Mesenchymal stem cell (in vitro differentiated cells and primary cell): ENCODE measurements around the gene NOC4L.

Experiments
- DNase-seq: peaks from one replicate; pipeline ENCODE4 v3.0.0-alpha.2; 2013
- H2AFZ ChIP-seq: one replicate; pipeline ENCODE4 v1.6.1; 2013; ENCODE audit warnings: low read depth, mild to moderate bottlenecking, control low read depth, inconsistent platforms, low read length, moderate library complexity
- H2AK5ac ChIP-seq: 2 replicates; pipeline ENCODE4 v1.6.1; 2013; ENCODE audit warnings: low read length, moderate library complexity, mild to moderate bottlenecking, inconsistent platforms; ENCODE audit not compliant: severe bottlenecking
- H2BK120ac ChIP-seq: one replicate; pipeline ENCODE4 v1.6.1; 2013; ENCODE audit warnings: low read depth, mild to moderate bottlenecking, inconsistent platforms, low read length, moderate library complexity
- H2BK12ac ChIP-seq, 2 experiments: one replicate each; pipeline ENCODE4 v1.6.1; 2013; ENCODE audit warnings: inconsistent platforms in 2 of 2, low read length in 2 of 2, mild to moderate bottlenecking in 2 of 2, moderate library complexity in 2 of 2, control low read depth in 1 of 2
- H2BK15ac ChIP-seq: one replicate; pipeline ENCODE4 v1.6.1; 2013; ENCODE audit warnings: mild to moderate bottlenecking, low read depth, inconsistent platforms; ENCODE audit not compliant: poor library complexity, severe bottlenecking
- H2BK5ac ChIP-seq: 2 replicates; pipeline ENCODE4 v1.6.1; 2013; ENCODE audit warnings: low read depth, mild to moderate bottlenecking, low read length, control low read depth, inconsistent platforms; ENCODE audit not compliant: poor library complexity, severe bottlenecking
- H3K14ac ChIP-seq, 2 experiments: one replicate each; pipeline ENCODE4 v1.6.1; 2013; ENCODE audit warnings: inconsistent platforms in 2 of 2, low read length in 2 of 2, control low read depth in 1 of 2, mild to moderate bottlenecking in 1 of 2, moderate library complexity in 1 of 2
- H3K18ac ChIP-seq, 2 experiments: one replicate each; pipeline ENCODE4 v1.6.1; 2013; ENCODE audit warnings: inconsistent platforms in 2 of 2, low read length in 2 of 2, control low read depth in 1 of 2, low read depth in 1 of 2, mild to moderate bottlenecking in 1 of 2
- H3K23ac ChIP-seq, 2 experiments: one replicate each; pipeline ENCODE4 v1.6.1; 2013; ENCODE audit warnings: inconsistent platforms in 2 of 2, low read length in 2 of 2, mild to moderate bottlenecking in 2 of 2, moderate library complexity in 2 of 2, control low read depth in 1 of 2
- H3K27ac ChIP-seq: 2 replicates; pipeline ENCODE4 v1.5.1; 2013; ENCODE audit warnings: mild to moderate bottlenecking, moderate library complexity, low read length, control low read depth, inconsistent platforms; ENCODE audit not compliant: poor library complexity, severe bottlenecking
- H3K27me3 ChIP-seq, 2 experiments: 2 replicates each; pipeline versions ENCODE4 v1.6.1 to v1.7.0; 2013; ENCODE audit warnings: low read length in 2 of 2, mild to moderate bottlenecking in 2 of 2, moderate library complexity in 2 of 2, control low read depth in 1 of 2, inconsistent platforms in 1 of 2; ENCODE audit not compliant: control insufficient read depth in 1 of 2, insufficient read depth in 1 of 2
- H3K36me3 ChIP-seq, 2 experiments: 2 replicates each; pipeline versions ENCODE4 v1.6.1 to v1.7.0; 2013; ENCODE audit warnings: low read length in 2 of 2, control low read depth in 1 of 2, inconsistent platforms in 1 of 2, low read depth in 1 of 2, mild to moderate bottlenecking in 1 of 2; ENCODE audit not compliant: insufficient read depth in 2 of 2, control insufficient read depth in 1 of 2
- H3K4ac ChIP-seq, 2 experiments: one replicate each; pipeline ENCODE4 v1.6.1; 2013; ENCODE audit warnings: inconsistent platforms in 2 of 2, low read length in 2 of 2, mild to moderate bottlenecking in 2 of 2, moderate library complexity in 2 of 2, control low read depth in 1 of 2, low read depth in 1 of 2
- H3K4me1 ChIP-seq: 2 replicates; pipeline ENCODE4 v1.6.1; 2013; ENCODE audit warnings: low read depth, low read length, control low read depth; ENCODE audit not compliant: control insufficient read depth, insufficient read depth
- H3K4me2 ChIP-seq: 2 replicates; pipeline ENCODE4 v1.6.1; 2013; ENCODE audit warnings: low read length, mild to moderate bottlenecking, inconsistent platforms; ENCODE audit not compliant: poor library complexity, severe bottlenecking
- H3K4me3 ChIP-seq, 2 experiments: 2 replicates each; pipeline versions ENCODE4 v1.5.1 to v1.7.0; 2013; ENCODE audit warnings: low read length in 2 of 2, mild to moderate bottlenecking in 2 of 2, control low read depth in 1 of 2, low read depth in 1 of 2; ENCODE audit not compliant: insufficient read depth in 1 of 2
- H3K79me1 ChIP-seq: replicated peaks from 2 replicates; pipeline ENCODE4 v1.6.1; 2013; ENCODE audit warnings: mild to moderate bottlenecking, control low read depth, low read length, inconsistent platforms; ENCODE audit not compliant: poor library complexity, severe bottlenecking
- H3K9ac ChIP-seq: 2 replicates; pipeline ENCODE4 v1.7.0; 2013; ENCODE audit warnings: mild to moderate bottlenecking, low read length, moderate library complexity
- H3K9me3 ChIP-seq: 2 replicates; pipeline ENCODE4 v1.7.0; 2013; ENCODE audit warnings: mild to moderate bottlenecking, low read length; ENCODE audit not compliant: control insufficient read depth
- H4K8ac ChIP-seq: one replicate; pipeline ENCODE4 v1.6.1; 2013; ENCODE audit warnings: inconsistent platforms, mild to moderate bottlenecking, low read length, moderate library complexity
- H4K91ac ChIP-seq: one replicate; pipeline ENCODE4 v1.6.1; 2013; ENCODE audit warnings: mild to moderate bottlenecking, low read length, inconsistent platforms
- WGBS: methylation state at CpG from one replicate; pipeline ENCODE4 v1.1.7; 2013; ENCODE audit warnings: mixed read lengths; 5-methylcytosine and 5-hydroxymethylcytosine counted together

NOC4L gene

DNA sequence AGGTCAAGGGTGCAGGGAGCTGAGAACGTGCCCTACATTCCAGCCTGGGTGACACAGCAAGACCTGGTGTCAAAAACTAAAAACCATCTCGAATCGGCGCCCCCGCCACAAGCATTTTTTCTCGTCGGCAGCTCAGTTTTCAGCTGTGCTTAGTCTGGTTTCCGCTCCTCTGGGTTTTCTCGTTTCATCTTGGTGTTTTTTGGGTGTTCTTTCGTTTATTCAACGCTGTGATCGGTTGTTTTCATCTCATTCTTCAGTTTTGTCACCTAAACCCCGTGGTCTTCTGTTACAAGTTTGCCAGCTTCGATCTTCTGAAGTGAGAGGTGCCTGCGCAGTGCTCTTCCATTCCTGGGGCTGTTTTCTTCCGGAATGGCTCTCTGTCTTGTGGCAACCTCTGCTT lies 41.4 kb downstream of the NOC4L start:
- peaks cover 17 to 73% of the 10 kb centered on the region in 2 experiments for H3K27me3 ChIP-seq
- H3K14ac ChIP-seq, result no peak overlapping the region
- no peak overlapping the region for H2BK5ac ChIP-seq
- no peak overlapping the region for H3K4ac ChIP-seq
- no peak overlapping the region for H4K91ac ChIP-seq
- H2BK15ac ChIP-seq, result no peak overlapping the region
- no peak overlapping the region for H2BK120ac ChIP-seq
- no peak overlapping the region for H3K23ac ChIP-seq
- DNase-seq, result no peak
- no peak overlapping the region for H3K4me3 ChIP-seq
- H4K8ac ChIP-seq, result no peak overlapping the region
- H3K18ac ChIP-seq, result no peak overlapping the region
- no peak overlapping the region for H2AK5ac ChIP-seq
- no peak overlapping the region for H2AFZ ChIP-seq
- H3K4me2 ChIP-seq, result no peak overlapping the region
- H3K9ac ChIP-seq, result no peak overlapping the region
- H3K36me3 ChIP-seq, result no peaks in the 10 kb centered on the region
- no peak overlapping the region for H3K27ac ChIP-seq
- WGBS, result 78% methylated on average over 16 of the region's 16 CpGs
- no peaks in the 10 kb centered on the region for H3K79me1 ChIP-seq
- H3K4me1 ChIP-seq, result peaks cover 10% of the 10 kb centered on the region
- no peak overlapping the region for H2BK12ac ChIP-seq
- no peaks in the 10 kb centered on the region for H3K9me3 ChIP-seq

- no peak overlapping the region for H2BK5ac ChIP-seq
- no peak overlapping the region for H3K23ac ChIP-seq
- no peaks in the 10 kb centered on the region for H3K79me1 ChIP-seq
- no peak for DNase-seq
- no peak overlapping the region for H2AFZ ChIP-seq
- H3K4me2 ChIP-seq, result no peak overlapping the region
- no peak overlapping the region for H2BK15ac ChIP-seq
- no peak overlapping the region for H3K14ac ChIP-seq
- H2AK5ac ChIP-seq, result no peak overlapping the region
- H3K4ac ChIP-seq, result no peak overlapping the region
- H3K27me3 ChIP-seq, result peaks cover 17 to 71% of the 10 kb centered on the region in 2 experiments
- no peak overlapping the region for H4K8ac ChIP-seq
- peaks cover 12% of the 10 kb centered on the region for H3K4me1 ChIP-seq
- WGBS, result 77% methylated on average over 24 of the region's 24 CpGs
- H4K91ac ChIP-seq, result no peak overlapping the region
- no peak overlapping the region for H3K27ac ChIP-seq
- H3K9me3 ChIP-seq, result no peaks in the 10 kb centered on the region
- H3K36me3 ChIP-seq, result no peaks in the 10 kb centered on the region
- no peak overlapping the region for H3K4me3 ChIP-seq
- H2BK12ac ChIP-seq, result no peak overlapping the region
- no peak overlapping the region for H3K9ac ChIP-seq
- no peak overlapping the region for H3K18ac ChIP-seq
- no peak overlapping the region for H2BK120ac ChIP-seq
Measured at GRCh38 chr12:132186208-132186856, 42.1 kb downstream of the NOC4L start.

- Histone ChIP-seq H3K9ac (no peak overlapping the region), H2AK5ac (no peak overlapping the region), H2BK120ac (no peak overlapping the region), H3K27me3 (peaks cover 17 to 76% of the 10 kb centered on the region in 2 experiments), H3K4ac (no peak overlapping the region), H3K23ac (no peak overlapping the region), H4K91ac (no peak overlapping the region), H3K9me3 (no peaks in the 10 kb centered on the region), H2AFZ (no peak overlapping the region), H4K8ac (no peak overlapping the region), H3K4me2 (no peak overlapping the region), H3K4me1 (peaks cover 12% of the 10 kb centered on the region), H2BK5ac (no peak overlapping the region), H3K18ac (no peak overlapping the region), H2BK15ac (no peak overlapping the region), H3K27ac (no peak overlapping the region), H3K14ac (no peak overlapping the region), H3K79me1 (no peaks in the 10 kb centered on the region), H2BK12ac (no peak overlapping the region), H3K4me3 (no peak overlapping the region), H3K36me3 (no peaks in the 10 kb centered on the region)
- WGBS, result 91% methylated on average over 39 of the region's 39 CpGs
- no peak for DNase-seq
Measured at GRCh38 chr12:132186857-132187620, 42.8 kb downstream of the NOC4L start.

DNA sequence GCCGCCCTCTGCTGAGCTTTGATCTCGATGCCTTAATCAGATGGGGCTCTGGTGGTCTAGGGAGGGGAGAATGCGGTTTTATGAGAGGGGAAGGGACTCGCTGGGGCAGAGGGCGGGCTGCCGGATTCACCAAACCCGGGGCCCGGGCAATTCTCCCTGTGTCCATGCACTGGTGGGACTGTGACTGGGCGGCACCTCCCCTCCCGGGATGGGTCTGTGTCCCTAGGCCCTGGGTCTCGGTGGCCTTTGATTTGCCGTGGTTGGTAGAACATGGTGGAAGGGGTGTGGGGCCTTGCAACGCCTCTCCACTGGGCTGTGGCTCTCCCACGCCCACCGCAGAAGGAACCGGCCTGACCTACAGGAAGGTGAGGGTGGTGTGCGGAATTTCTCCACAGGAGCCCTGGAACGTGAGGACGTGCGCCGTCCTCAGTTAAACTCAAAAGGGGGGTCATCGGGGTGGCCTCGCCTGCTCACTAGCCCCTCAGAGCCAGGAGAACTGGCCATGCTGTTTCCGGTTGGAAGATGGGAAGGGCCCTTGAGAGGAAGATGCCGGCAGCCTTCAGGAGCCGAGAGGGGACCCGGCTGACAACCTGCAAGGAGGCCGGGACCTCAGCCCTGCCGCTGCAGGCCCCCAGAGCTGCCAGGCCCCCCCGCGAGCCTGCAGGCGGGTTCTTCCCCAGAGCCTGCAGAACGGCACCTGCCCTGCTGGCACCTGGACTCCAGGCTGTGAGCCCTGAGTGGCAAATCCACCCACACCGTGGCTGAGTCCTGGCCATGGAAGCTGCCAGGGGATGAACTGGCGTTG lies 43.6 kb downstream of the NOC4L start:
- Histone ChIP-seq H3K4ac (no peak overlapping the region), H3K4me1 (peaks cover 12% of the 10 kb centered on the region), H3K23ac (no peak overlapping the region), H3K27me3 (peaks cover 16 to 74% of the 10 kb centered on the region in 2 experiments), H3K27ac (no peak overlapping the region), H2AFZ (no peak overlapping the region), H2AK5ac (no peak overlapping the region), H3K9me3 (no peaks in the 10 kb centered on the region), H3K14ac (no peak overlapping the region), H3K79me1 (no peaks in the 10 kb centered on the region), H3K18ac (no peak overlapping the region), H4K91ac (no peak overlapping the region), H2BK15ac (no peak overlapping the region), H2BK12ac (no peak overlapping the region), H3K4me2 (no peak overlapping the region), H4K8ac (no peak overlapping the region), H3K36me3 (no peaks in the 10 kb centered on the region), H3K4me3 (no peak overlapping the region), H2BK120ac (no peak overlapping the region), H2BK5ac (no peak overlapping the region), H3K9ac (no peak overlapping the region)
- no peak for DNase-seq
- WGBS, result 91% methylated on average over 35 of the region's 35 CpGs
